Retinal pigment epithelial cell (primary cell): ENCODE measurements around the gene OR5V1.

ENCODE experiments used
- DNase-seq: peaks from one replicate; pipeline ENCODE4 v3.0.0-alpha.2; 2010; ENCODE audit warnings: low read depth
- H3K4me3 ChIP-seq: 2 replicates; pipeline ENCODE4 v1.5.1; 2011; ENCODE audit warnings: mild to moderate bottlenecking, low read length, control low read depth, moderate library complexity
- CTCF ChIP-seq: conservative IDR thresholded peaks from 2 replicates; pipeline ENCODE4 v1.5.1; 2011; ENCODE audit warnings: low read depth, low read length, control low read depth, inconsistent platforms

Gene OR5V1

GRCh38 chr6:29319931-29320330 is 48.7 kb downstream of the OR5V1 start:
- H3K4me3 ChIP-seq = no peak overlapping the region
- no peak for TF ChIP-seq CTCF
- no peak for DNase-seq
